Astrocyte of the cerebellum (primary cell): Measurements from ENCODE around the gene STX16.

Experiments
- DNase-seq: peaks from one replicate; pipeline ENCODE4 v3.0.0-alpha.2; 2011; ENCODE audit warnings: low read depth
- H3K4me3 ChIP-seq: 2 replicates; pipeline ENCODE4 v1.5.1; 2011; ENCODE audit warnings: mild to moderate bottlenecking, low read depth, low read length, moderate library complexity
- CTCF ChIP-seq: IDR thresholded peaks from 2 replicates; pipeline ENCODE4 v1.5.1; 2012; ENCODE audit warnings: low read length, low read depth, moderate library complexity, mild to moderate bottlenecking; ENCODE audit errors: missing control alignments
- in situ Hi-C: cut with HindIII; loops from 2 replicates; pipeline ENCODE4 v1.10.0; 2017; ENCODE audit warnings: low sequenced_read_pairs

The STX16 gene

GRCh38 chr20:58712151-58712791, 61.2 kb downstream of the STX16 start:
- DNase-seq = no peak
- no peak for TF ChIP-seq CTCF
- no peak overlapping the region for H3K4me3 ChIP-seq
- in situ Hi-C loops = no loop called here

GRCh38 chr20:58712806-58713731, 62.0 kb downstream of the STX16 start:
- in situ Hi-C loops = no loop called here
- no peak for TF ChIP-seq CTCF
- H3K4me3 ChIP-seq = no peak overlapping the region
- DNase-seq = no peak

- TF ChIP-seq CTCF = no peak
- no peak overlapping the region for H3K4me3 ChIP-seq
- no peak for DNase-seq
- in situ Hi-C loops = no loop called here
Measured at GRCh38 chr20:58713801-58714339, 62.8 kb downstream of the STX16 start.

GRCh38 chr20:58714340-58714922, 63.3 kb downstream of the STX16 start:
- no peak for TF ChIP-seq CTCF
- no peak for DNase-seq

GRCh38 chr20:58714923-58715351, 63.9 kb downstream of the STX16 start:
- in situ Hi-C loops = no loop called here
- no peak for DNase-seq
- no peak for TF ChIP-seq CTCF
- H3K4me3 ChIP-seq = no peak overlapping the region

More at GRCh38 chr20:58714340-58714922, 63.3 kb downstream of the STX16 start:
- in situ Hi-C loops = no loop called here
- H3K4me3 ChIP-seq = no peak overlapping the region

- DNase-seq = no peak
- in situ Hi-C loops = no loop called here
- no peak for TF ChIP-seq CTCF
- H3K4me3 ChIP-seq = no peak overlapping the region
Measured at GRCh38 chr20:58715391-58715800, 64.3 kb downstream of the STX16 start.
